Measurements from ENCODE around the gene CRACR2B. TPM values are rescaled to one million over a fixed set of nuclear protein-coding genes. Genes with fewer than 3 reads are reported as not detected.

CRACR2B gene
- total RNA-seq, 1 donor from 2014 or later: 0.57 TPM

- no peak for DNase-seq (ENCODE audit: low spot score)
Observed at GRCh38 chr11:833114-833791, 5.5 kb downstream of the CRACR2B start.

GRCh38 chr11:833849-834311 lies 6.2 kb downstream of the CRACR2B start:
- peaks cover 2% of the 10 kb centered on the region for H3K36me3 Mint-ChIP-seq (ENCODE audit: low read depth)
- no peaks in the 10 kb centered on the region for H3K9me3 Mint-ChIP-seq (ENCODE audit: low read depth)
- H3K27me3 Mint-ChIP-seq (ENCODE audit: low read depth): no peaks in the 10 kb centered on the region
- no peak for DNase-seq (ENCODE audit: low spot score)
- peak overlapping the region; percentile 85 for H3K4me3 Mint-ChIP-seq (ENCODE audit: unreplicated experiment)
- H3K4me1 Mint-ChIP-seq (ENCODE audit: low read depth): peaks cover 50% of the 10 kb centered on the region
- no peak for TF ChIP-seq CTCF (IDR thresholded peaks at IDR 0.05)
- H3K27ac Mint-ChIP-seq (ENCODE audit: unreplicated experiment): peak overlapping the region; percentile 96

More at GRCh38 chr11:833114-833791, 5.5 kb downstream of the CRACR2B start:
- no peak for TF ChIP-seq CTCF (IDR thresholded peaks at IDR 0.05)
- H3K27me3 Mint-ChIP-seq (ENCODE audit: low read depth): no peaks in the 10 kb centered on the region
- no peaks in the 10 kb centered on the region for H3K9me3 Mint-ChIP-seq (ENCODE audit: low read depth)
- H3K4me3 Mint-ChIP-seq (ENCODE audit: unreplicated experiment): peak overlapping the region; percentile 85
- H3K4me1 Mint-ChIP-seq (ENCODE audit: low read depth): peaks cover 50% of the 10 kb centered on the region
- H3K27ac Mint-ChIP-seq (ENCODE audit: unreplicated experiment): peak overlapping the region; percentile 96
- peaks cover 2% of the 10 kb centered on the region for H3K36me3 Mint-ChIP-seq (ENCODE audit: low read depth)

GRCh38 chr11:834371-835316 lies 6.9 kb downstream of the CRACR2B start:
- peaks cover 4% of the 10 kb centered on the region for H3K36me3 Mint-ChIP-seq (ENCODE audit: low read depth)
- H3K4me1 Mint-ChIP-seq (ENCODE audit: low read depth): peaks cover 46% of the 10 kb centered on the region
- H3K27ac Mint-ChIP-seq (ENCODE audit: unreplicated experiment): peak overlapping the region; percentile 96
- peak overlapping the region; percentile 85 for H3K4me3 Mint-ChIP-seq (ENCODE audit: unreplicated experiment)
- H3K9me3 Mint-ChIP-seq (ENCODE audit: low read depth): no peaks in the 10 kb centered on the region
- TF ChIP-seq CTCF (IDR thresholded peaks at IDR 0.05): peak; percentile 7
- DNase-seq (ENCODE audit: low spot score): no peak
- H3K27me3 Mint-ChIP-seq (ENCODE audit: low read depth): no peaks in the 10 kb centered on the region

- no peaks in the 10 kb centered on the region for H3K9me3 Mint-ChIP-seq (ENCODE audit: low read depth)
Observed at GRCh38 chr11:836274-836673, 8.6 kb downstream of the CRACR2B start.

More at GRCh38 chr11:836274-836673, 8.6 kb downstream of the CRACR2B start:
- DNase-seq (ENCODE audit: low spot score): no peak
- H3K27me3 Mint-ChIP-seq (ENCODE audit: low read depth): no peaks in the 10 kb centered on the region
- no peak overlapping the region for H3K4me3 Mint-ChIP-seq (ENCODE audit: unreplicated experiment)
- H3K4me1 Mint-ChIP-seq (ENCODE audit: low read depth): peaks cover 48% of the 10 kb centered on the region
- peaks cover 6% of the 10 kb centered on the region for H3K36me3 Mint-ChIP-seq (ENCODE audit: low read depth)
- no peak overlapping the region for H3K27ac Mint-ChIP-seq (ENCODE audit: unreplicated experiment)
- no peak for TF ChIP-seq CTCF (IDR thresholded peaks at IDR 0.05)

Data from chondrocyte (in vitro differentiated cells).